ENCODE measurements around the gene DQX1. TPM values are rescaled to one million over a fixed set of nuclear protein-coding genes. Genes with fewer than 3 reads are reported as not detected.

The DQX1 gene
- total RNA-seq, 3 donors from 2014 or later (not counting 1 experiment from before 2014, with no cell fraction given): 0.21 to 0.43 TPM; not detected in 1

GRCh38 chr2:74550231-74550630 is 24.2 kb upstream of the DQX1 start:
- H3K36me3 Mint-ChIP-seq: no peaks in the 10 kb centered on the region
- H3K36me3 ChIP-seq (ENCODE audit: control insufficient read depth, insufficient read depth, low read length): no peaks in the 10 kb centered on the region
- no peaks in the 10 kb centered on the region for H3K9me3 ChIP-seq (ENCODE audit: control insufficient read depth, insufficient read depth, low read length)
- H3K27me3 Mint-ChIP-seq (ENCODE audit: low read depth in 2 of 2): peaks cover 45% of the 10 kb centered on the region in 2 donors
- H3K4me1 Mint-ChIP-seq: peaks cover 8 to 17% of the 10 kb centered on the region in 2 donors
- peaks cover 23% of the 10 kb centered on the region for H3K27me3 ChIP-seq (ENCODE audit: control insufficient read depth, insufficient read depth, low read length)
- ATAC-seq: no peak
- no peak overlapping the region for H3K27ac ChIP-seq (ENCODE audit: low read length)
- intact Hi-C loops (cut with micrococcal nuclease): no loop called here
- H3K4me1 ChIP-seq (ENCODE audit: control insufficient read depth, insufficient read depth, low read length): peaks cover 27% of the 10 kb centered on the region
- H3K9me3 Mint-ChIP-seq: no peaks in the 10 kb centered on the region
- no peak overlapping the region for H3K4me3 ChIP-seq (ENCODE audit: low read length)
- no peak for TF ChIP-seq CTCF (IDR thresholded peaks at IDR 0.05)
- H3K4me3 Mint-ChIP-seq: no peak overlapping the region
- no peak overlapping the region for H3K27ac Mint-ChIP-seq
- 95% methylated on average over 7 of the region's 7 CpGs for WGBS (ENCODE audit: insufficient coverage)
- no peak for DNase-seq

GRCh38 chr2:74548900-74549826 is 23.1 kb upstream of the DQX1 start:
- Histone ChIP-seq H3K36me3 (ENCODE audit: control insufficient read depth, insufficient read depth, low read length) (no peaks in the 10 kb centered on the region), H3K27ac (ENCODE audit: low read length) (no peak overlapping the region), H3K9me3 (ENCODE audit: control insufficient read depth, insufficient read depth, low read length) (no peaks in the 10 kb centered on the region), H3K4me3 (ENCODE audit: low read length) (peak overlapping the region; percentile 21), H3K27me3 (ENCODE audit: control insufficient read depth, insufficient read depth, low read length) (peaks cover 23% of the 10 kb centered on the region), H3K4me1 (ENCODE audit: control insufficient read depth, insufficient read depth, low read length) (peaks cover 23% of the 10 kb centered on the region)
- H3K27ac Mint-ChIP-seq: no peak overlapping the region
- no peak for DNase-seq
- TF ChIP-seq CTCF (IDR thresholded peaks at IDR 0.05): no peak
- H3K36me3 Mint-ChIP-seq: no peaks in the 10 kb centered on the region
- intact Hi-C loops (cut with micrococcal nuclease): no loop called here
- no peaks in the 10 kb centered on the region for H3K9me3 Mint-ChIP-seq
- peaks cover 4 to 12% of the 10 kb centered on the region in 2 donors for H3K4me1 Mint-ChIP-seq
- ATAC-seq: peak in 2 of 3 donors; percentile 33 to 39
- H3K27me3 Mint-ChIP-seq (ENCODE audit: low read depth in 2 of 2): peaks cover 45 to 52% of the 10 kb centered on the region in 2 donors
- peak overlapping the region; percentile 43 for H3K4me3 Mint-ChIP-seq
- WGBS (ENCODE audit: insufficient coverage): 3% methylated on average over 85 of the region's 85 CpGs

GRCh38 chr2:74548285-74548899 is 22.4 kb upstream of the DQX1 start:
- peaks cover 23% of the 10 kb centered on the region for H3K27me3 ChIP-seq (ENCODE audit: control insufficient read depth, insufficient read depth, low read length)
- H3K36me3 Mint-ChIP-seq: no peaks in the 10 kb centered on the region
- peak overlapping the region; percentile 10 for H3K4me3 ChIP-seq (ENCODE audit: low read length)
- H3K9me3 ChIP-seq (ENCODE audit: control insufficient read depth, insufficient read depth, low read length): no peaks in the 10 kb centered on the region
- no peak overlapping the region for H3K27ac Mint-ChIP-seq
- TF ChIP-seq CTCF (IDR thresholded peaks at IDR 0.05): no peak
- H3K36me3 ChIP-seq (ENCODE audit: control insufficient read depth, insufficient read depth, low read length): no peaks in the 10 kb centered on the region
- H3K4me3 Mint-ChIP-seq: peak overlapping the region; percentile 74
- peaks cover 45 to 53% of the 10 kb centered on the region in 2 donors for H3K27me3 Mint-ChIP-seq (ENCODE audit: low read depth in 2 of 2)
- H3K27ac ChIP-seq (ENCODE audit: low read length): no peak overlapping the region
- peaks cover 15% of the 10 kb centered on the region for H3K4me1 ChIP-seq (ENCODE audit: control insufficient read depth, insufficient read depth, low read length)
- ATAC-seq (no peak), DNase-seq (no peak)
- WGBS (ENCODE audit: insufficient coverage): 33% methylated on average over 26 of the region's 26 CpGs
- intact Hi-C loops (cut with micrococcal nuclease): no loop called here
- H3K4me1 Mint-ChIP-seq: peaks cover 4 to 7% of the 10 kb centered on the region in 2 donors
- no peaks in the 10 kb centered on the region for H3K9me3 Mint-ChIP-seq
